ENCODE data around the gene CCT8L2.

- TF ChIP-seq POLR2AphosphoS5 (IDR thresholded peaks at IDR 0.05; ENCODE audit: low read depth, low read length), result no peak
- TF ChIP-seq POLR2A (IDR thresholded peaks at IDR 0.05; ENCODE audit: low read depth, low read length), result no peak
- TF ChIP-seq TAF1 (IDR thresholded peaks at IDR 0.05; ENCODE audit: low read depth, low read length), result no peak
- TF ChIP-seq SPI1 (IDR thresholded peaks at IDR 0.05; ENCODE audit: low read depth, low read length), result no peak
- no peak for TF ChIP-seq PAX5 (IDR thresholded peaks at IDR 0.05; ENCODE audit: insufficient read depth, low read length, severe bottlenecking)
- no peak for TF ChIP-seq POU2F2 (IDR thresholded peaks at IDR 0.05; ENCODE audit: low read depth, low read length)
Measured at GRCh38 chr22:16608931-16609330, 16.3 kb upstream of the CCT8L2 start.

All from GM12891 (cell line).